ENCODE data around the gene WNT3A. TPM values are rescaled to one million over a fixed set of nuclear protein-coding genes. Genes with fewer than 3 reads are reported as not detected.

Gene WNT3A
- polyA plus RNA-seq, 1 experiment, result not detected

GRCh38 chr1:228009828-228010775 lies 3.3 kb downstream of the WNT3A start:
- H3K27me3 ChIP-seq (ENCODE audit: control insufficient read depth, insufficient read depth, low read length), result peaks cover 36% of the 10 kb centered on the region
- no peak overlapping the region for H3K4me3 ChIP-seq (ENCODE audit: low read depth, low read length)
- DNase-seq (ENCODE audit: low read depth), result no peak
- ChIA-PET CTCF (interaction anchor here (7.4 kb wide), 1 partner anchor 11 kb away, joined by 34 read pairs; no protein-coding TSS in a partner anchor), POLR2A (no interaction called here)
- no peaks in the 10 kb centered on the region for H3K36me3 ChIP-seq (ENCODE audit: control insufficient read depth, insufficient read depth, low read length)
- TF ChIP-seq CTCF (IDR thresholded peaks at IDR 0.05; ENCODE audit: insufficient read depth, low read depth, low read length), result no peak

DNA sequence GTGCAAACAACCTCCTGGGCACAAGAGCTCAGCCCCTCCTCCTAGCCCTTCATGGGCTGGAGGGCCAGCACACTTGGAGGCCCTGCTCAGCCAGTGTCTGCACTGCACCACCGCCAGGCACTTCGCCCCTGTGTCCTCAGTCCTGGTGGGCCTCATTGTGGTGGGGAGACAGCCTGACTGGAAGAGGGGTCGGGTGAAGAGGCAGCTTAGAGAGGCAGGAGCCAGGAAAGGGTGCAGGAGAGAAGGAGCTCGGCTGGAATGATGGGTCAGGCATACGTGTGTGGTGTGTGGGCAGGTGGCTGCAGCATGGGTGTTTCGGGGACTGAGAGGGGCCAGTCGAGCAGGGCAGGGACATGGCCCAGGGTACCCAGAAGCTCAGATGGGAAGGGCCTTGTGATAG lies 4.1 kb downstream of the WNT3A start:
- TF ChIP-seq CTCF (IDR thresholded peaks at IDR 0.05; ENCODE audit: insufficient read depth, low read depth, low read length), result no peak
- CTCF ChIA-PET, result interaction anchor here (0.6 to 7.4 kb wide), 2 partner anchors 12 to 46 kb away, joined by 3 to 34 read pairs; no protein-coding TSS in a partner anchor
- DNase-seq (ENCODE audit: low read depth), result no peak
- POLR2A ChIA-PET, result no interaction called here
- peaks cover 28% of the 10 kb centered on the region for H3K27me3 ChIP-seq (ENCODE audit: control insufficient read depth, insufficient read depth, low read length)
- H3K4me3 ChIP-seq (ENCODE audit: low read depth, low read length), result no peak overlapping the region
- H3K36me3 ChIP-seq (ENCODE audit: control insufficient read depth, insufficient read depth, low read length), result no peaks in the 10 kb centered on the region

DNA sequence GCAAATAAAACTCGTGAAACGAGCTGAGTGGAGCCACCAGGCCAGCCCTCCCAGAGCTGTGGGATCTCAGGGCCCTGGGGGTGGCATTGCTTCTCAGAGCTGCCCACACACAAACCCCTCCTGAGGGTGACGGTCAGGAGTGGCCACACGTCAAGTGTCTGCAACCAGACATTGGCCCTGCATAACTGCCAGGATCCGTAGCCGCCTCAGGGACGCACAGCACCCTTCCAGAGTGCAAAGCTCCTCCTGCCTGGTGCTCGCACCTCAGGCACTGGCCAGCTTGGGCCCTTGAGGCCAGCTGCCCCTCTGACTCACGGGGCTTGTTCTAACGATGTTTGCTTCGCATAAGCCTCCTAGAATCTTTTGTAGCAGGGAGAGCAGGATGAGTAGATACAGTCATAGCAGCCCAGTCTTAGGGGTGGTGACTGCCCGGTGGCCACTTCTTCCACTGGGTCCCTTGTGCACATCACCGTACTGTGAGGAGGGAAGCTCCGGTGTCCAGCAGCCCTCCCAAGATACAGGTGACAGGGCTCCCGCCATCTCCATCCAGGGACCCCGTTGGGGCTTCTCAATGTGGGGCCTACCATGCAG lies 5.0 kb downstream of the WNT3A start:
- no peak for TF ChIP-seq CTCF (IDR thresholded peaks at IDR 0.05; ENCODE audit: insufficient read depth, low read depth, low read length)
- ChIA-PET POLR2A (no interaction called here), CTCF (interaction anchor here (7.4 kb wide), 1 partner anchor 13 kb away, joined by 34 read pairs; no protein-coding TSS in a partner anchor)
- DNase-seq (ENCODE audit: low read depth), result no peak
- H3K4me3 ChIP-seq (ENCODE audit: low read depth, low read length), result no peak overlapping the region
- H3K36me3 ChIP-seq (ENCODE audit: control insufficient read depth, insufficient read depth, low read length), result no peaks in the 10 kb centered on the region
- H3K27me3 ChIP-seq (ENCODE audit: control insufficient read depth, insufficient read depth, low read length), result peaks cover 24% of the 10 kb centered on the region

DNA sequence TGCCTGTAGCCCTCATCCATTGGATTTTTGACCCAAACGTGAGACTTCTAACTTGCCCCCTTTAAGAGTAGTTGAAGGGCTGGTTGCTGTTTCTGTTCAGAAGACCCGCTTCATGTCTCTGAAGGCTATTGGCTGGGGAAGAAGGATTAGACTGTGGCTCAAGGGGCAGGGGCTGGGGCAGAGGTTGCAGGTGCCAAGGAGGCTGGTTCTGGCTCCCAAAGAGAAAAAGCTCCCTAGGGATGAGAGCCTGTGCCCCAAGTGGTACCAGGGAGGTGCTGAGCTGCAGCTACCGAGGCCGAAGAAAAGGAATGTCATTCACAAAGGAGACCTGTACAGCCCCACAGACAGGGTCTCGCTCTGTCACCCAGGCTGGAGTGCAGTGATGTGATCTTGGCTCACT lies 5.8 kb downstream of the WNT3A start:
- no peak overlapping the region for H3K4me3 ChIP-seq (ENCODE audit: low read depth, low read length)
- ChIA-PET CTCF (interaction anchor here (0.9 to 7.4 kb wide), 2 partner anchors 14 to 59 kb away, joined by 3 to 34 read pairs; no protein-coding TSS in a partner anchor), POLR2A (no interaction called here)
- TF ChIP-seq CTCF (IDR thresholded peaks at IDR 0.05; ENCODE audit: insufficient read depth, low read depth, low read length), result no peak
- no peaks in the 10 kb centered on the region for H3K36me3 ChIP-seq (ENCODE audit: control insufficient read depth, insufficient read depth, low read length)
- peaks cover 20% of the 10 kb centered on the region for H3K27me3 ChIP-seq (ENCODE audit: control insufficient read depth, insufficient read depth, low read length)
- no peak for DNase-seq (ENCODE audit: low read depth)

All from BJ (cell line).